Endothelial cell of umbilical vein (primary cell): Measurements from ENCODE around the gene CFD. TPM values are rescaled to one million over a fixed set of nuclear protein-coding genes. Genes with fewer than 3 reads are reported as not detected.
"Not testable (repeated sequence)": the region's sequence is repeated elsewhere in the genome, so short reads cannot be mapped to it uniquely, and the experiment has no call there.

Experiments
- BruUV-seq: library from RNA; stranded (reverse); fragments of 400-500 nt; replicated peaks from 2 replicates; lab custom pipeline; 2021; lab: Mats Ljungman, UMichigan
- CTCF ChIA-PET: fragments of 300-600, 350-600 bp; sonication (Branson Sonifier 250); formaldehyde crosslinking; loops from one replicate; lab custom pipeline; 2021; ENCODE audit warnings: antibody characterized with exemption, inconsistent platforms; lab: Charles Lee
- POLR2A ChIA-PET: fragments of 300-600, 350-600 bp; sonication (Branson Sonifier 250); formaldehyde crosslinking; loops from one replicate; lab custom pipeline; 2021; ENCODE audit warnings: antibody characterized with exemption, inconsistent platforms; lab: Charles Lee
- DNase-seq: peaks from one replicate; pipeline ENCODE4 v3.0.0-alpha.2; 2011; ENCODE audit warnings: low read depth, low spot score
- FAIRE-seq: peaks from 2 replicates; lab custom pipeline; 2011; peaks lifted over from hg19 to GRCh38; lab: Jason Lieb, UNC
- H2AFZ ChIP-seq: 2 replicates; pipeline ENCODE4 v1.6.0; 2012; ENCODE audit warnings: low read depth, low read length, control low read depth, inconsistent platforms
- H3K27ac ChIP-seq: 2 replicates; pipeline ENCODE4 v1.5.1; 2011; ENCODE audit warnings: low read depth, mild to moderate bottlenecking, control low read depth, low read length, moderate library complexity; ENCODE audit not compliant: insufficient read depth
- H3K27me3 ChIP-seq, 2 experiments: 2 replicates each; pipeline versions ENCODE4 v1.6.0 to v1.6.1; 2011; ENCODE audit warnings: low read length in 2 of 2, mixed read lengths in 1 of 2; ENCODE audit not compliant: control insufficient read depth in 2 of 2, insufficient read depth in 2 of 2
- H3K36me3 ChIP-seq, 2 experiments: 2 replicates in 1 of 2; 3 replicates in 1 of 2; pipeline ENCODE4 v1.5.1; 2011; ENCODE audit warnings: low read length in 2 of 2, mild to moderate bottlenecking in 1 of 2, moderate library complexity in 1 of 2; ENCODE audit not compliant: control insufficient read depth in 2 of 2, insufficient read depth in 2 of 2; ENCODE audit errors: extremely low read depth in 1 of 2
- H3K4me1 ChIP-seq: 3 replicates; pipeline ENCODE4 v1.5.1; 2011; ENCODE audit warnings: mild to moderate bottlenecking, low read length; ENCODE audit not compliant: control insufficient read depth, insufficient read depth; ENCODE audit errors: extremely low read depth
- H3K4me2 ChIP-seq: 2 replicates; pipeline ENCODE4 v1.6.1; 2011; ENCODE audit warnings: low read length, control low read depth, mixed read lengths; ENCODE audit not compliant: insufficient read depth
- H3K4me3 ChIP-seq, 3 experiments: fragments of 200-600 bp in 1 of 3; sonication (generic), shearing (Covaris generic) in 1 of 3; replicated peaks in 1 of 3; 2 replicates each; pipeline ENCODE4 v1.5.1; 2011 to 2016; ENCODE audit warnings: control low read depth in 3 of 3, low read length in 3 of 3, mild to moderate bottlenecking in 2 of 3, inconsistent platforms in 1 of 3, low read depth in 1 of 3, moderate library complexity in 1 of 3; ENCODE audit not compliant: insufficient read depth in 1 of 3
- H3K79me2 ChIP-seq: 2 replicates; pipeline ENCODE4 v1.6.0; 2012; ENCODE audit warnings: low read length, inconsistent platforms; ENCODE audit not compliant: control insufficient read depth, insufficient read depth
- H3K9ac ChIP-seq: replicated peaks from 2 replicates; pipeline ENCODE3; 2011; ENCODE audit warnings: low read length, control low read depth; ENCODE audit not compliant: insufficient read depth; ENCODE audit errors: extremely low read depth
- H3K9me1 ChIP-seq: replicated peaks from 3 replicates; pipeline ENCODE4 v1.6.0; 2011; ENCODE audit warnings: mild to moderate bottlenecking, low read length; ENCODE audit not compliant: control insufficient read depth, insufficient read depth; ENCODE audit errors: extremely low read depth
- H3K9me3 ChIP-seq: replicated peaks from 2 replicates; pipeline ENCODE4 v1.5.1; 2012; ENCODE audit warnings: low read length, inconsistent platforms; ENCODE audit not compliant: control insufficient read depth, insufficient read depth
- H4K20me1 ChIP-seq: replicated peaks from 2 replicates; pipeline ENCODE3; 2011; ENCODE audit warnings: mild to moderate bottlenecking, low read length; ENCODE audit not compliant: control insufficient read depth, insufficient read depth; ENCODE audit errors: extremely low read depth
- CTCF ChIP-seq, 2 donors: IDR thresholded peaks; 1 replicate in 1 of 2; 2 replicates in 1 of 2; pipeline ENCODE4 v1.5.1; 2011; ENCODE audit warnings: low read length in 2 of 2, mild to moderate bottlenecking in 2 of 2, moderate library complexity in 2 of 2, control low read depth in 1 of 2, inconsistent platforms in 1 of 2, low read depth in 1 of 2; ENCODE audit not compliant: insufficient read depth in 1 of 2; ENCODE audit errors: extremely low read depth in 1 of 2
- dilution Hi-C: fragments of 300-500 bp; cut with MboI; formaldehyde crosslinking; loops from one replicate; pipeline ENCODE4 v1.15.0; 2019; ENCODE audit warnings: low sequenced_read_pairs; ENCODE audit not compliant: extremely low pct_ligation_motif_present
- intact Hi-C: fragments of 100-400 bp; cut with micrococcal nuclease; formaldehyde crosslinking; loops from one replicate; pipeline ENCODE4 v1.10.0; 2022
- polyA plus RNA-seq, 4 experiments: library from polyadenylated mRNA; depleted of rRNA in 3 of 4; stranded (reverse) in 3 of 4; unstranded in 1 of 4; fragments of >200 nt; gene quantifications; 2 replicates each; pipeline versions ENCODE4 v1.2.1 to v1.2.3, GENCODE V29; 2011 to 2012; ENCODE audit warnings: missing spikeins in 1 of 4
- total RNA-seq: library from RNA; stranded (reverse); gene quantifications from 2 replicates; pipeline ENCODE4 v1.2.3, GENCODE V29; 2021

CFD gene
- total and polyA plus RNA-seq, 2 donors (not counting 3 experiments of a cell fraction or from before 2014, with no cell fraction given): 0.25 to 0.40 TPM

- peaks cover 0 to 4% of the 10 kb centered on the region in 2 experiments for H3K27me3 ChIP-seq
- FAIRE-seq: no peak
- BruUV-seq: no TSS peak
- no peak overlapping the region for H3K4me2 ChIP-seq
- H3K9me3 ChIP-seq: no peaks in the 10 kb centered on the region
- H3K79me2 ChIP-seq: no peaks in the 10 kb centered on the region
- H2AFZ ChIP-seq: no peak overlapping the region
- H3K9ac ChIP-seq: no peak overlapping the region
- CTCF ChIA-PET: interaction anchor here (0.8 to 1.4 kb wide), 4 partner anchors 10 to 152 kb away, joined by 3 to 9 read pairs (median 6); no protein-coding TSS in a partner anchor
- no peaks in the 10 kb centered on the region for H4K20me1 ChIP-seq
- H3K36me3 ChIP-seq: no peaks in the 10 kb centered on the region
- POLR2A ChIA-PET: interaction anchor here (0.6 kb wide), 1 partner anchor 46 kb away, joined by 4 read pairs; no protein-coding TSS in a partner anchor
- H3K9me1 ChIP-seq: no peaks in the 10 kb centered on the region
- dilution Hi-C loops: no loop called here
- no peak overlapping the region for H3K4me3 ChIP-seq
- H3K4me1 ChIP-seq: no peaks in the 10 kb centered on the region
- no peak for TF ChIP-seq CTCF (IDR thresholded peaks at IDR 0.05; ENCODE audit: extremely low read depth in 1 of 2, insufficient read depth in 1 of 2, low read depth in 1 of 2, low read length in 2 of 2)
- intact Hi-C loops: no loop called here
- DNase-seq: no peak
- no peak overlapping the region for H3K27ac ChIP-seq
Measured at GRCh38 chr19:848386-848921, 11.0 kb upstream of the CFD start.

- H3K4me2 ChIP-seq, H3K27ac ChIP-seq, H2AFZ ChIP-seq, H3K4me3 ChIP-seq, H3K79me2 ChIP-seq, H3K9me1 ChIP-seq, H4K20me1 ChIP-seq, H3K27me3 ChIP-seq, dilution Hi-C loops, H3K36me3 ChIP-seq, BruUV-seq, DNase-seq, FAIRE-seq, H3K4me1 ChIP-seq, H3K9ac ChIP-seq, intact Hi-C loops, H3K9me3 ChIP-seq, POLR2A ChIA-PET: not testable (repeated sequence)
- CTCF ChIA-PET: interaction anchor here (0.7 to 1.4 kb wide), 5 partner anchors 9 to 152 kb away, joined by 3 to 9 read pairs (median 4); no protein-coding TSS in a partner anchor
Measured at GRCh38 chr19:849195-849594, 10.3 kb upstream of the CFD start.
